ENCODE data around the gene P4HA2. TPM values are rescaled to one million over a fixed set of nuclear protein-coding genes. Genes with fewer than 3 reads are reported as not detected.
A peak's percentile ranks its signal among the peaks of the same experiment; 100 is the strongest.

P4HA2 gene
- total RNA-seq, 4 donors from 2014 or later: 15.9 to 26.9 (median 22.8) TPM

- WGBS, 2 donors: 96 to 98% methylated on average over 6 of the region's 6 CpGs
- H3K27me3 ChIP-seq: no peaks in the 10 kb centered on the region
- H3K4me1 ChIP-seq: peaks cover 0 to 53% (median 22%) of the 10 kb centered on the region in 4 donors
- no peaks in the 10 kb centered on the region for H3K9me3 ChIP-seq
- no peak for TF ChIP-seq CTCF (IDR thresholded peaks at IDR 0.05)
- H3K36me3 ChIP-seq: peaks cover 0 to 17% (median 0%) of the 10 kb centered on the region in 3 donors
- no peak overlapping the region for H3K27ac ChIP-seq
- DNase-seq (ENCODE audit: low spot score in 2 of 2): no peak
- H3K4me3 ChIP-seq: no peak overlapping the region
These were observed 8.2 kb downstream of the P4HA2 start for GRCh38 chr5:132219289-132219970.

GRCh38 chr5:132218321-132218720, 9.3 kb downstream of the P4HA2 start:
- Histone ChIP-seq H3K27ac (no peak overlapping the region), H3K4me3 (no peak overlapping the region), H3K9me3 (no peaks in the 10 kb centered on the region), H3K27me3 (no peaks in the 10 kb centered on the region), H3K36me3 (peaks cover 0 to 24% (median 0%) of the 10 kb centered on the region in 3 donors), H3K4me1 (peaks cover 0 to 43% (median 19%) of the 10 kb centered on the region in 4 donors)
- 82 to 88% methylated on average over 4 of the region's 4 CpGs for WGBS, 2 donors
- TF ChIP-seq POLR2A (IDR thresholded peaks at IDR 0.05) (no peak), CTCF (IDR thresholded peaks at IDR 0.05) (no peak), EP300 (IDR thresholded peaks at IDR 0.05) (no peak)
- no peak for DNase-seq (ENCODE audit: low spot score in 2 of 2)

GRCh38 chr5:132215329-132215728, 12.3 kb downstream of the P4HA2 start:
- WGBS, 2 donors: 2 to 29% methylated on average over 5 of the region's 5 CpGs
- DNase-seq (ENCODE audit: low spot score in 2 of 2): peak; percentile 86 to 93
- H3K9me3 ChIP-seq: no peaks in the 10 kb centered on the region
- H3K36me3 ChIP-seq: peaks cover 0 to 54% (median 0%) of the 10 kb centered on the region in 3 donors
- H3K27me3 ChIP-seq: no peaks in the 10 kb centered on the region
- H3K27ac ChIP-seq: peak overlapping the region; percentile 86 to 97 (median 91)
- peak; percentile 29 to 46 for TF ChIP-seq POLR2A (IDR thresholded peaks at IDR 0.05)
- peak; percentile 80 to 94 for TF ChIP-seq EP300 (IDR thresholded peaks at IDR 0.05)
- peak in 1 of 5 experiments; percentile 11 for TF ChIP-seq CTCF (IDR thresholded peaks at IDR 0.05)
- H3K4me3 ChIP-seq: no peak overlapping the region
- H3K4me1 ChIP-seq: peaks cover 0 to 19% (median 9%) of the 10 kb centered on the region in 4 donors

- no peak overlapping the region for H3K4me3 ChIP-seq
- DNase-seq (ENCODE audit: low spot score in 2 of 2): no peak
- no peaks in the 10 kb centered on the region for H3K27me3 ChIP-seq
- WGBS, 2 donors: 91 to 98% methylated on average over 4 of the region's 4 CpGs
- H3K9me3 ChIP-seq: no peaks in the 10 kb centered on the region
- H3K27ac ChIP-seq: peak overlapping the region; percentile 86 to 97 (median 91)
- H3K4me1 ChIP-seq: peaks cover 0 to 15% (median 9%) of the 10 kb centered on the region in 4 donors
- TF ChIP-seq POLR2A (IDR thresholded peaks at IDR 0.05) (no peak), CTCF (IDR thresholded peaks at IDR 0.05) (no peak), EP300 (IDR thresholded peaks at IDR 0.05) (no peak)
- H3K36me3 ChIP-seq: peaks cover 0 to 62% (median 0%) of the 10 kb centered on the region in 3 donors
These were observed 13.2 kb downstream of the P4HA2 start for GRCh38 chr5:132214491-132214890.

GRCh38 chr5:132213666-132214065, 14.0 kb downstream of the P4HA2 start:
- H3K36me3 ChIP-seq: peaks cover 0 to 65% (median 3%) of the 10 kb centered on the region in 3 donors
- TF ChIP-seq EP300 (IDR thresholded peaks at IDR 0.05) (no peak), POLR2A (IDR thresholded peaks at IDR 0.05) (no peak), CTCF (IDR thresholded peaks at IDR 0.05) (no peak)
- no peaks in the 10 kb centered on the region for H3K27me3 ChIP-seq
- H3K27ac ChIP-seq: peak overlapping the region in 2 of 4 donors; percentile 92 to 97
- 91 to 92% methylated on average over 7 of the region's 7 CpGs for WGBS, 2 donors
- H3K4me1 ChIP-seq: peaks cover 0 to 15% (median 9%) of the 10 kb centered on the region in 4 donors
- H3K4me3 ChIP-seq: no peak overlapping the region
- DNase-seq (ENCODE audit: low spot score in 2 of 2): no peak
- no peaks in the 10 kb centered on the region for H3K9me3 ChIP-seq
